ACC112 (cell line): ENCODE measurements around the gene FOXB2.

Source experiments
- H2AFZ ChIP-seq: fragments of 200-600 bp; sonication (generic); one replicate; pipeline ENCODE4 v1.6.0; 2017; ENCODE audit warnings: antibody characterized with exemption, low read length; ENCODE audit not compliant: unreplicated experiment
- H3K27ac ChIP-seq: fragments of 200-600 bp; sonication (generic); 2 replicates; pipeline ENCODE4 v1.5.1; 2014; ENCODE audit warnings: low read depth, mild to moderate bottlenecking, antibody characterized with exemption, low read length, moderate library complexity
- H3K27me3 ChIP-seq: fragments of 200-600 bp; sonication (generic); 2 replicates; pipeline ENCODE4 v1.6.1; 2014; ENCODE audit warnings: mild to moderate bottlenecking, antibody characterized with exemption, low read length, moderate library complexity, mixed read lengths; ENCODE audit not compliant: insufficient read depth
- H3K36me3 ChIP-seq: fragments of 200-600 bp; sonication (generic); 2 replicates; pipeline ENCODE4 v1.6.1; 2016; ENCODE audit warnings: mild to moderate bottlenecking, antibody characterized with exemption, low read length, moderate library complexity, mixed read lengths; ENCODE audit not compliant: insufficient read depth
- H3K4me1 ChIP-seq: fragments of 200-600 bp; sonication (generic); one replicate; pipeline ENCODE4 v1.6.1; 2016; ENCODE audit warnings: low read length, mixed read lengths; ENCODE audit not compliant: insufficient read depth, unreplicated experiment, control insufficient read depth
- H3K4me3 ChIP-seq: fragments of 200-600 bp; sonication (generic); 2 replicates; pipeline ENCODE4 v1.5.1; 2014; ENCODE audit warnings: mild to moderate bottlenecking, low read depth, low read length
- H3K79me2 ChIP-seq: fragments of 200-600 bp; sonication (generic); one replicate; pipeline ENCODE4 v1.6.0; 2016; ENCODE audit warnings: low read length; ENCODE audit not compliant: control insufficient read depth, unreplicated experiment, insufficient read depth

Gene FOXB2

GRCh38 chr9:77000330-77000729, 19.1 kb upstream of the FOXB2 start:
- H2AFZ ChIP-seq, result no peak overlapping the region
- H3K36me3 ChIP-seq, result no peaks in the 10 kb centered on the region
- H3K27me3 ChIP-seq, result peaks cover 4% of the 10 kb centered on the region
- H3K4me3 ChIP-seq, result no peak overlapping the region
- H3K27ac ChIP-seq, result no peak overlapping the region
- no peaks in the 10 kb centered on the region for H3K4me1 ChIP-seq
- no peaks in the 10 kb centered on the region for H3K79me2 ChIP-seq

GRCh38 chr9:77003366-77003765, 16.1 kb upstream of the FOXB2 start:
- H3K27me3 ChIP-seq, result peaks cover 11% of the 10 kb centered on the region
- no peaks in the 10 kb centered on the region for H3K36me3 ChIP-seq
- no peak overlapping the region for H3K27ac ChIP-seq
- H3K4me3 ChIP-seq, result no peak overlapping the region
- no peaks in the 10 kb centered on the region for H3K79me2 ChIP-seq
- H2AFZ ChIP-seq, result no peak overlapping the region
- no peaks in the 10 kb centered on the region for H3K4me1 ChIP-seq

- Histone ChIP-seq H3K36me3 (no peaks in the 10 kb centered on the region), H3K4me3 (no peak overlapping the region), H3K4me1 (no peaks in the 10 kb centered on the region), H3K27ac (no peak overlapping the region), H3K79me2 (no peaks in the 10 kb centered on the region), H2AFZ (no peak overlapping the region), H3K27me3 (peaks cover 20% of the 10 kb centered on the region)
Measured at GRCh38 chr9:77005216-77005615, 14.2 kb upstream of the FOXB2 start.

GRCh38 chr9:77010527-77010926, 8.9 kb upstream of the FOXB2 start:
- Histone ChIP-seq H3K36me3 (no peaks in the 10 kb centered on the region), H3K27ac (no peak overlapping the region), H2AFZ (no peak overlapping the region), H3K4me3 (no peak overlapping the region), H3K79me2 (no peaks in the 10 kb centered on the region), H3K27me3 (peaks cover 71% of the 10 kb centered on the region), H3K4me1 (peaks cover 14% of the 10 kb centered on the region)

GRCh38 chr9:77011973-77012821, 7.3 kb upstream of the FOXB2 start:
- Histone ChIP-seq H3K27me3 (peaks cover 88% of the 10 kb centered on the region), H3K4me3 (peak overlapping the region; percentile 48), H3K36me3 (no peaks in the 10 kb centered on the region), H3K4me1 (peaks cover 15% of the 10 kb centered on the region), H3K79me2 (no peaks in the 10 kb centered on the region), H2AFZ (no peak overlapping the region), H3K27ac (no peak overlapping the region)

GRCh38 chr9:77013206-77013931, 6.1 kb upstream of the FOXB2 start:
- Histone ChIP-seq H3K36me3 (no peaks in the 10 kb centered on the region), H3K27ac (no peak overlapping the region), H3K27me3 (peaks cover 93% of the 10 kb centered on the region), H3K4me1 (peaks cover 15% of the 10 kb centered on the region), H3K79me2 (no peaks in the 10 kb centered on the region), H3K4me3 (no peak overlapping the region), H2AFZ (no peak overlapping the region)

GRCh38 chr9:77013932-77014596, 5.4 kb upstream of the FOXB2 start:
- H3K4me1 ChIP-seq, result peaks cover 15% of the 10 kb centered on the region
- H2AFZ ChIP-seq, result no peak overlapping the region
- H3K36me3 ChIP-seq, result no peaks in the 10 kb centered on the region
- H3K27me3 ChIP-seq, result peaks cover 95% of the 10 kb centered on the region
- H3K4me3 ChIP-seq, result peak overlapping the region; percentile 60
- H3K79me2 ChIP-seq, result no peaks in the 10 kb centered on the region
- no peak overlapping the region for H3K27ac ChIP-seq

GRCh38 chr9:77014597-77015263, 4.7 kb upstream of the FOXB2 start:
- Histone ChIP-seq H3K79me2 (no peaks in the 10 kb centered on the region), H3K27me3 (peaks cover 98% of the 10 kb centered on the region), H3K4me1 (peaks cover 15% of the 10 kb centered on the region), H2AFZ (no peak overlapping the region), H3K36me3 (no peaks in the 10 kb centered on the region), H3K4me3 (peak overlapping the region; percentile 60), H3K27ac (no peak overlapping the region)

GRCh38 chr9:77015327-77016048, 4.0 kb upstream of the FOXB2 start:
- Histone ChIP-seq H3K27ac (no peak overlapping the region), H3K4me1 (peaks cover 15% of the 10 kb centered on the region), H3K4me3 (peak overlapping the region; percentile 17; the same call in 1 of the 2 replicates), H3K36me3 (no peaks in the 10 kb centered on the region), H3K79me2 (no peaks in the 10 kb centered on the region), H3K27me3 (peaks cover 97% of the 10 kb centered on the region), H2AFZ (no peak overlapping the region)

GRCh38 chr9:77016121-77016525, 3.3 kb upstream of the FOXB2 start:
- H3K27me3 ChIP-seq, result peaks cover 98% of the 10 kb centered on the region

More at GRCh38 chr9:77016121-77016525, 3.3 kb upstream of the FOXB2 start:
- Histone ChIP-seq H3K36me3 (no peaks in the 10 kb centered on the region), H3K4me3 (peak overlapping the region; percentile 17), H2AFZ (no peak overlapping the region), H3K27ac (no peak overlapping the region), H3K79me2 (no peaks in the 10 kb centered on the region), H3K4me1 (peaks cover 15% of the 10 kb centered on the region)
